ENCODE data around the gene MAP6.

Gene MAP6

GRCh38 chr11:75667255-75667830 is 1.5 kb downstream of the MAP6 start:
- no peak for DNase-seq (ENCODE audit: low spot score)

DNA sequence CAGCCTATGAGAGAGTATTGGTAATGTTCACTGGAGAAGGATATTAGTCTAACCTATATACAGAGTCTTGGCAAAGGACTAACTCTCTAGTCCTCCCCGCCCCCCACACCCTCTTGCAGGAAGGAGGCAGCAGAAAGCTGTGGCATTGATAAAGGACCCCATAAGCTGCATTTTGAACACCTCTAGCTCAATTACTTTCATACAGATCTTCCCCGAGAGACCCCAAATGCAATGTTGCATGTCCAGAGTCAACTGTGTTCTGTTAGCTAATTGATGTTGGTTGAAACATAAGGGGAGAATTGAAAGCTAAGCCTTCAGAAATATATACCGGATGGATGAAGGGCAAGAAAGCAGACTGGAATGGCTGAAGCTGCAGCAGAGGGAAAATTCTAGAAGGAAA is 2.8 kb downstream of the MAP6 start:
- no peak for DNase-seq (ENCODE audit: low spot score)

GRCh38 chr11:75665126-75665525 is 3.7 kb downstream of the MAP6 start:
- DNase-seq (ENCODE audit: low spot score) = no peak

DNA sequence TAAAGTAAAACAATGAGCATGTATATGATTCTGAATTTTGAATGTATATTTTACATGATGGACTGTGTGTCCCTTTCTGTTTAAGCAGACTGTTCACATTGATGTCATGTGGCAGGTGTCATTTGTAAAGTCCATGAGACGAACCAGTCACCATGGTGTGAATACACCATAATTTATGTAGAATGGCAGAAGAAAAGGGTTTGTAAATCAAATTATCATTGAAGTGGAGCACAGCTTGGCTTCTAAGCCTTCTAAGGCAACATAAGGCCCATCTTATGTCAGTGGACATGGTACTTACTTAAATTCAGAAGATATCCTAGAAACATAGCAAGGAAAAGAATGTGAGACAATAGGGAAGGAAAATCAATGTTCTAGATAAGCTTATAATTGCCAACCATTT is 4.4 kb downstream of the MAP6 start:
- DNase-seq (ENCODE audit: low spot score) = no peak

- no peak for DNase-seq (ENCODE audit: low spot score)
Measured at GRCh38 chr11:75663808-75664207, 5.0 kb downstream of the MAP6 start.

DNA sequence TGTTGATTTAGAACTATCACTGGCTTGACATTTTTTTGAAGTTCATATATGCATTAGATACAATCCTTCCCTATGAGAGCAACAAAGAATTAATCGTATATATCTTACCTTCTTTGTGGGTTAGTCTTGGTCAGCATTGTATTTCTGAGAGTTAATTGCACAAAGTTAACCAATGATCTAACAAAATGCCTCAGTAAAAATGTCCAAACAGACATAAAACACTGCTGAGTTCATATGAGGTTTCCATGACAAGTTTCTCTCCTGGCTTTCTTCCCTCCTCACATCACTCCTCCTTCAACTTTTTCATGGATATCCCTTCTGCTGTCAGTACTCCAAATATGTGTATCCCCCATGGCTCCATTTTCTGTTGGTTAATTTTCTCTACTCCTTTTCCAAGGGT is 9.0 kb downstream of the MAP6 start:
- DNase-seq (ENCODE audit: low spot score) = no peak

DNA sequence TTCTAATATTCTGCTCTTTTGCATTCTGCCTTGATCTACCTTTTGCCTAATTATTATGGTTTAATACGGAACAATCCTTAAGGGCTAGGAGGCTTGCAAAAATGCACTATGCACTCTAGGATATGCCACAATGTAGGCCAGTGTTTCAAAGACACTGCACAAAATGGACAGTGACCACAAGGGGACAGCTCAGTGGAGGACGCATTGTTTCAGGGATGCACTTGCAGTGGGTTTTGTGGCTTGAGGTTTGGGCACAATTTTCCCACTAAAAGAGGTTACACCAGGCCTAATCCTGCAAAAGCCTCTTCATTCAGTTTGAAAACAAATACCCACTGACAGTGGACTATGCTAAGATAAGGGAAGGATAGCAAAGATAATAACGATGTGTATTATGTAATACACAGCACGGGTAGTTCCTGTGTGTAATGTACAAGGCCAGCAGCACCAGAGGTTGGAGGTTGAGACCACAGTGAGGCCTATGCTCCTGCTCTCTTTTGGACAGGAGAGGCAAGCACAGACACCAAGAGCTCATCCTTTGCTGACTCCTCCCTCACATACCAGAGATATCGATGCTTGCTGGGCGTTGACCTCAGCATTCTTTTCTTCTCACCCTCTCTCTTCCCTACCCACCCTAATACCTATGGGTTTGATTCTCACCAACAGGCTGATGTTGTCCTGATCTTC is 12.7 kb downstream of the MAP6 start:
- no peak for DNase-seq (ENCODE audit: low spot score)

- no peak for DNase-seq (ENCODE audit: low spot score)
Measured at GRCh38 chr11:75655605-75656004, 13.2 kb downstream of the MAP6 start.

- DNase-seq (ENCODE audit: low spot score) = no peak
Measured at GRCh38 chr11:75654314-75654713, 14.5 kb downstream of the MAP6 start.

DNA sequence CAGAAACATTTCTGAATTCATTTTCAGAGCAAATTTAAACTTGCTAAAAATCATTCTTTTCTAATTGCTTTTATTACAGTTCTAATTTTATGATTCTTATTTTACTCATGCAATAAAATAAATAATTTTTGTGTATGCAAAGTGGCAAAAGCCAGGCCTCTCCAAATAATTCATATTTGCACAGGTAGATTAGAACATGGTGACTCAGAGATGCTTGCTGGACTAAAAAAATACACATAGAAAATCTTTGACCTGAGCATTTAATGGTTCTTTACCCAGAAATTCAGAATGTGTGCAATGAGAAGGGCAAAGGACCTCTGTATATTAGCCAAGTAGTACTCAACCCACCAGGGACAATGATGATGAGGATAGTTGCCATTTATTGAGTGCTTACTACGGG is 15.3 kb downstream of the MAP6 start:
- DNase-seq (ENCODE audit: low spot score) = no peak

- DNase-seq (ENCODE audit: low spot score) = no peak
Measured at GRCh38 chr11:75652936-75653335, 15.9 kb downstream of the MAP6 start.

DNA sequence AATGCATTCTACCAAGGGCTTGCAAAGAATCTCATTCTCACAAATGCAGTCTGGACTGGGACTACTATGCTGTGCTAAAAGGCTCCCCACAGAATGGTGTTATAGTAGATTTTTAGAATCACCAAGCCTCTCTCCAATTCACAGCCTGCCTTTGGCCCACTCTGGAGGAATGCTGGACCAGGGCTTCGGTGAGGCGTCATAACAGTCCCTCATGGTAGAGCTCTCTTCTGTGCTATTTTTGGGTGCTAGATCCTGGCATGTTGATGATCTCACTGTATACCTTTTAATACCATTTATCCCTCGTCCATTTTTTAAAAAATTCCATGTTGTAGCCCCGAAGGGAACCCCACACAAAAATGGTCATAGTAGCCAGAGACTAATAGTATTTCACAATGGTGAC is 17.6 kb downstream of the MAP6 start:
- no peak for DNase-seq (ENCODE audit: low spot score)

- DNase-seq (ENCODE audit: low spot score) = no peak
Measured at GRCh38 chr11:75650167-75650723, 18.6 kb downstream of the MAP6 start.

- DNase-seq (ENCODE audit: low spot score) = no peak
Measured at GRCh38 chr11:75644946-75645345, 23.9 kb downstream of the MAP6 start.

DNA sequence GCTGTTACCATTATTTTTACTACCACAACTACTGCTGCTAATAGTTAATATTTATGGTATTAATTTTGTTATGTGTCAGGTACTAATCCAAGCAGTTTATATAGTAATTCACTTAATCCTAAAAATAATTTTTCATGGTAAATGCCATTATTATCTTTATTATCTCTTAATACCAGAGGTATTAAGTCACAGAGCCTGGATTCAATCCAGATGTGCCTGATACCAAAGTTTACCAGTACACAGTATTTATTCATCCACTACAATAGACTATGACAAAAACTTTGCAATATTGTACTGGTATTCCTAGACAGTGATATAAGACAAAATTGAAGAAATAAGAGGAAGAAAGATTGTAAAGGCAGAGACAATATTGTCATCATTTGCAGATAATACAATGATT is 24.5 kb downstream of the MAP6 start:
- DNase-seq (ENCODE audit: low spot score) = no peak

- no peak for DNase-seq (ENCODE audit: low spot score)
Measured at GRCh38 chr11:75642402-75643113, 26.3 kb downstream of the MAP6 start.

DNA sequence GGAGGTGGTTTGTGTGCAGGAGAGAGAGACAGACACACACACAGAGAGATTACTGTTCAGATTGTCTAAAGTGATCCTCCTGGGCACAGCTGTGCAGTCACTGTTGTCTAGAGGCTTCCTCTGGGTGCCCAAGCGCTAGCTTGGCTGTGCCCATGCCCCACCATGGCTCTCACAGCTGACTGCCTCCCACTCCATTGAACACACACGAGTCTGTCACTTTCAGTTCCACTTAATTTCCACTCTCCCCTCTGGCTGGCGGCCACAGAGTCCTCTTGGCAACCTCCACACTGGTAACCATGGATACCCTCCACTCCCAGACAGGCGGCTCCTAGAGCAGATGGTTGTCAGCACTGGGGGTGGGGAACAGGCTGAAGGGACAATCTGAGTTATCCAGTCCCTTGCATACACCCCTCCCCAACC is 29.1 kb downstream of the MAP6 start:
- peak; percentile 90 for DNase-seq (ENCODE audit: low spot score)

GRCh38 chr11:75637998-75638397 is 30.8 kb downstream of the MAP6 start:
- DNase-seq (ENCODE audit: low spot score) = no peak

DNA sequence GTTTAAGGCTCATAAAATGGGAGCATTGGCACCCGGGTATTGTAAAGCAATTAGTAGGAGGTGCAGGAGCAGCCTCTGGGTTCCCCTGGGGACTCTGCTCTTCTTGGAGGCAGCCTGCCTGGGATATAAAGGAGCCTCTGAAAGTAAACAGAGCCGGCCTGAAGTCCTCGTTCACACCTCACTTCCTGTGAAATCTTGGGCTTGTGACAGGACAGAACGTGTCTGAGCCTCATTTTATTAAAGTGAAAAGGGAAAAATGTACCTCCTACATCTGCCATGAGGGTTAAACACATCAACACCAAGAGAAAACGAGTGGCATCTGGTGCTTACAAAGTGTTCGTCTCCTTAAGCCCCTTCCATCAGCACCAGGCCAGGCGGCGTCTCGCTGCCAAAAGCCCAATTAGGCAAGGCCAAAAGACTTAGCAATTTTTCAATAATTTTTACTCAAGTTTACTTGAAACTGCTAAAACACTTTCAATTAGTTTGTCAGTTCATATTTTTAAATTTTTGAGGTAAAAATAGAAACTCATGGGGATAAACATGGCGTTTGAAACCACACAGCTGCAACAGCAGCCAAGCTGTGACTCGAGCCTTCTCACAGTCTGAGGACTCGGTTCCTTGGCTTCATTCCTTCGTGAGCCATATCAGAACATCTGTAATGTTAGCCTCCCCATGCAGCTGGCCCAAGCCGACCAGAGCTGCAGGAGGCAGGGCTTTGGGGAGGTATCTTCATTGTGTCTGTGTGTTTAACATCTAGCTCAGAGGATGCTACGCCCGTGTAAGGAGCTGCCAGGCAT is 33.6 kb downstream of the MAP6 start:
- no peak for DNase-seq (ENCODE audit: low spot score)

DNA sequence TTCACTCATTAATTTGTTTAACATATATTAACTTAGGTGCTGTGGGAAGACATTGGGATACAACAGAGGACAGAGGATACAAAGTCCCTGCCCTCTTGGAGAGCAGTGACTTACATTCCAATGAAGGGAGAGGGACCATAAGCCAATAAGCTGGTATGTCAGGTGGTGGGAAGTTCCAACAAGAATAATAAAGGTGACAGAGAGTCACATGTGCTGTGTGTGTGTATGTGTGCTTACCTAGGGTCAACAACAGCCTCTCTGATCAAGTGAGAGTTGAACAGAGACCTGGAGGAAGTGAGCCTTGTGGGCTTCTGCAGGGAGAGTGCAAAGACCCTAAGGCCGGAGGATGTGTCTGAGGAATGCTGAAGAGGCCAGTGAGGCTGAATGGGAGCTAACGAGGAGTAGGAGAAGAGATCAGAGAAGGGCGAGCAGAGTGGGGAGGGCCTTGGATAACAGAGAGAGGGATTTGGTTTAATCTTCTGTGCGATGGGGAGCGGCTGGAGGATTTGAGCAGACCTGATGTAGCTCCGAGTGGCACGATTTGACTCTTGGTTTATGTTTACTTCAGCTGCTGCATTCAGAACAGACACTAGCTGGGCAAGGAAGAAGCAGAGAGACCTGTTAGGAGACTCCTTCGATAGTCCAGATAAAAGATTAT is 35.3 kb downstream of the MAP6 start:
- no peak for DNase-seq (ENCODE audit: low spot score)

DNA sequence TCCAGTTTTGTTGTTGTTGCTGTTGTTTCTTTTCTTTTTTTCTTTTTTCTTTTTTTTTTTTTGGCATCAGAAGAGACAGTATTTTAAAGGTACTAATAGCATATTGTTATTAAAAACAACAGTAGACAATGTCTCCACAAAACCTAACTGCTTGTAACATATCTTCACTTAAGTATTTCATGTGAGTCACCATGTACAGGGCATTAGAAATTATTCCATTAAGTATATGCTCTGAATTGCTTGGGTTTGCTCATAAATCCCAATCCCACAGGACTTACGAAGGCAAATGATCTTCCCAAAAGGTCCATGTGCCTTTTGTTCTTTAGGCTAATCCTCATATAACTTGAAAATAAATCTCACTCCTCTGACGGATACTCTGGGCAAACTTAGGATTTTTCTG is 35.9 kb downstream of the MAP6 start:
- no peak for DNase-seq (ENCODE audit: low spot score)

- no peak for DNase-seq (ENCODE audit: low spot score)
Measured at GRCh38 chr11:75632450-75632849, 36.4 kb downstream of the MAP6 start.

Data from left forelimb (tissue), 1 donor.